COLO668 (cell line): ENCODE results near the gene AKNA.
A peak's percentile ranks its signal among the peaks of the same experiment; 100 is the strongest.

Experiments used
- DNase-seq: peaks from one replicate; lab custom pipeline; 2025; ENCODE audit not compliant: unreplicated experiment; lab: John Stamatoyannopoulos, UW

The AKNA gene

DNA sequence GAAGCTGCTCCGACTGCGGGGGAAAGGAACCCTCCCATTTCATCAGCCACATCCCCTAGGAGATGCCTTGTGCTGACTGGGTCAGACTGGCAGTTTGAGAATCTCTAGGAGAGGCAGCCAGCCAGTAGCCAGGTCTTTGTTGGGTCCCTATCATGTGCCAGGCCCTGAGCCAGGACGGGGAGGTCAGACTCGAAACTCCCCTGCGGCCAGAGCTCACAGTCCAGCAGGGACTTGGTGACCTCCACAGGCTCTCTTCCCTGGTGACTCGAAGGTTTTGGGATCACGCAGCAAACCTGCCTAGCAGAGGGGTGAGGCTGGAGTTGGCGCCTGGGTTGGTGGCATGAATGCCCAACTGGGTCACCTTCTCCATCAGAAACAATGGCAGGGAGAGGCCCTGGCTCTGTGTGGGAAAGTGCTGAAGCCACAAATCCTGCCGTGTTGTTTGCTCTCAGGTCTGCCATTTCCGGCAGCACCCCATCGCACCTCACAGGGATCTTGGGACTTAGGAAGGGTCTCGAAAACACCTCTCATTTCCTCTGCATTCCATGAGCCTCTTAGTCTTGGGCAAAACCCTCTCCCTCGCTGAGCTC lies 79.3 kb downstream of the AKNA start:
- DNase-seq, result no peak

DNA sequence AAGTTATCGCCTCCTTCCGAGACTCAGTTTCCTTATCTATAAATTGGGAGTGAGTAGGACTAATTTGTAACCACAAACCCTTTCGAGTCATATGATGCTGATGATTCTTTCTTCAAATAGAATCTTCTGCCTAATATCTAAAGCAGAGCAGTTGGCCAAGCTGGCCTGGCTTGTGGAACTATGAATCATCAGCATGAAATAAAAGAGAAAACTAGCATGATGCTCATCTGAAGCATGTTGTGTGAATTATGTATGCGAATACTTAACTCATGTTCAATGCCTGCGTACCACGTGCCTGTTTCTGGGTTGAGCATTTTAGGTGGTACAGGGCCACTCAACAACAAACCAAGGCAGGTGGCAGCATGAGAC lies 79.9 kb downstream of the AKNA start:
- no peak for DNase-seq

DNA sequence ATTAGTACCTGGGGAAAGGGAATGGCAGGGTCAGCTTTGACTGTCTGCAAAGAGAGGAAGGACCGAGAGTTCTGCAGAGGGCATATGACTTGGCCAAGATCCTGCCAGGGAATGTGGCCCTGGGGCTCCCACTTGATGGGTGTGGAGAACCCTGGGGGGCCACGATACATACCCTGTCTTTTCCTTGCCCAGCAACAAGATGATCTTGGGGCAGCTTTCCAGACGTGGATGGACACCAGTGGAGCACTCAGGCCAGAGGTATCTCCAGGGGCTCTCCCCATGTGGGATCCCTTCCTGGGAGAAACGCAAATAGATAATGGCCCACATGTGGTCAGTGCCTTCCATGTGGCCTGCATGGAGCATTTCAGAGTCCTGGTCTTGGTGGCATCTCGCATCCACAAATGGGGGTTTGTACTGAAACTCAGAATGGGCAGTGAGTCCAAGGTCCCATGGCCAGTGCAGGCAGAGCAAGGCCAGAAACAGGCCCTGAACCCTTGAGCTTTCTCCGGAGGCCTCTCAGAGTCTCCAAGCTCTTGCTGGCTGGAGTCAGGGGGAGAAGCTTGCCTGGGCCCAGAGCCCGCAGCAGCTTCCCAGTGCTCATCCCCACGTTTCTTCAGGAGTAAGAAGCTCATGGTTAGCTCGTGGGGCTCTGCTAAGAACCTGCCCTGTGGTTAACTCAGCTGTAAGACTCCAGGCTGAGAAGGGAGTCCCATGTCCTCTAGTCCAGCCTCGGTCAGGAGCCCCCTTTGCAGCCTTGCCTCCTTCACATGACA lies 83.2 kb downstream of the AKNA start:
- no peak for DNase-seq

DNA sequence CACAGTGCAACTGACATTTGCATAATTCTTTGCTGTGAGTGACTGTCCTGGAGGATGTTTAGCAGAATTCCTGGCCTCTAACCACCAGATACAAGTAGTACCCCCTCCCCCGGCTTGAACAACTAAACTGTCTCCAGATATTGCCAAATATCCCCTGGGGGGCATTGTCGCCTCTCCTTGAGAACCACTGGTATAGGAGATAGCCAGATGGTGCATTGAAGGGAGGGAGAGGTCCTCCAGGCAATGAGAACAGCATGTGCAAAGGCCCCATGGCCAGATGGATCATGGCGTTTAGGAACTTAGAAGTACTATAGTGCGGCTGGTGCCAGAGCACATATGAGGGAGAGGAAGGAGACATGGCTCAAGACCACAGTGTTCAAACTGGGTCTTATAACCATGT lies 83.8 kb downstream of the AKNA start:
- no peak for DNase-seq

GRCh38 chr9:114303571-114303970 lies 84.2 kb downstream of the AKNA start:
- DNase-seq, result no peak

DNA sequence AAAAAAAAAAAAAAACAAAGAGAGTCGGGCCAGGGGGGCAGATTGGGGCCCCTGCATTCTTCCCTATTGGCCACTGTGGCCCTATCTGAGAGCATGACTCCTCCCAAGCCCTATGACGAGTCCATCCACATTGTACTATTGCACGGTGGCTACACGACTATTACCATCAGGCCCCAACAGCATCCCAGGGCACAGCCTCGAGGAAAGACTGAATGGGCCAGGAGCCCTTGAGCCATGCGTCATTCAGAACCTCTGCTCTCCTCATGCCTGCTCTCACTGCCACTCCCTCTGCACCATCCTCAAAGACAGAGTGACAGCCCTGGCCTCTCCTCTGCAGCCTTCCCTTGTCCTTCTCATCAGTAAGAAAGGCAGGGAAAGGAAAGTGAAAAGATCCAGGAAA lies 85.1 kb downstream of the AKNA start:
- no peak for DNase-seq

- DNase-seq, result no peak
Measured at GRCh38 chr9:114301798-114302565, 85.8 kb downstream of the AKNA start.

GRCh38 chr9:114300846-114301797 lies 86.7 kb downstream of the AKNA start:
- DNase-seq, result no peak

DNA sequence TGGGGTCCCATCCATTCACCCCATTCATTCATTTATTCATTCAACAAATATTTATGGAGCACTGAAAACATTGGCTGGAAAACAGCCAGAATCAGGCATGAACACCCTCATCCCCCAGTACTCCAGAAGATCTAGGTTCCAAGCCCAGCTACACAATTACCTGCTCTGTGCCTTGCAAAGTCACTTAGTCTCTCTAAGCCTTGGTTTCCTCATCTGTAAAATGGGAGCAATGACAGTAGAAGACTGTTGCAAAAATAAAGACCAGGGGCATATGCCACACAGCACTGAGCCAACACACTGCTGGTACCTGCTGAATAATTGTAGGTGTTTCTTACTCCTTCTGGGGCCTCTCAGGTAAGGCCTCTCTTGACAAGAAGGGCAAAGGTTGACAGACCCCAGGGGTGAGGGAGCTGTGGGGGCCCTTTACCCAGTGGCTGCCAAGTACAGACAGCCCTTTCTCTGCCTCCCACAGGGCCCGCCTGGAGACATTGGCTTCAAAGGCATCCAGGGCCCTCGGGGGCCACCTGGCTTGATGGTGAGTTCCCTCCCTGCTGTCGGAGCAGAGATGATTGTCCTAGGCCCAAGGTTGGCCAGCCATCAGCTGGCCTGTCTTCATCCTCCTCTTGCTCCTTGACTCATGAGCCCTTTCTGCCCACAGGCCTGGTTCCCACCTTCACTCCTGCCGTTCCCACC lies 87.5 kb downstream of the AKNA start:
- DNase-seq, result no peak

- no peak for DNase-seq
Measured at GRCh38 chr9:114299286-114300152, 88.3 kb downstream of the AKNA start.

DNA sequence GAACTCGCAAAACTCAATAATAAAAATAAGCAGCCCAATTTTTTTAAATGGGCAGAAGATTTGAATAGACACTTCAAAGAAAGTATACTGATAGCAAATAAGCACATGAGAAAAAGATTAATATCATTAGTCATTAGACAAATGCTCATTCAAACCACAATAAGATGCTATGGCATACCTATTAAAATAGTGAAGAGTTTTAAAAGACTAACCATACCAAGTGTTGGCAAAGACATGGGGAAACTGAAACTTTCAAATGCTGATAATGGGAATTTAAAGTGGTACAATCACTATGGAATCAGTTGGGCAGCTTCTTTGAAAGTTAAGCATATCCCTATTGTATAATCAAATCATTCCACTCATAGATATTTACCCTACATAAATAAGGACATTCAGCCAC lies 91.4 kb downstream of the AKNA start:
- DNase-seq, result no peak

DNA sequence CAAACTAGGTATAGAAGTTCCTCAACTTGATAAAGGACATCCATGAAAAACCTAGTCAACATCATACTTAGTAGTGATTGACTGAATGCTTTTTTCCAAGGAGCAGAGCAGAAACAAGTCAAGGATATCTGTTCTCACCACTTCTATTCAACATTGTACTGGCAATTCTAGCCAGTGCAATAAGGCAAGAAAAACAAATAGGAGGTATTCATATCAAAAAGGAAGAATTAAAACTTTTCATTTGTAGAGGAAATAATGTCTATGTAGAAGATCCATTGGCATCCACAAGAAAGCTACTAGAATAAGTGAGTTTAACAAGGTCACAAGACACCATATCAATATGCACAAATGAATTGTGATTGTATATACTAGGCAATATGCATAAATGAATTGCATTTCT lies 93.1 kb downstream of the AKNA start:
- no peak for DNase-seq

DNA sequence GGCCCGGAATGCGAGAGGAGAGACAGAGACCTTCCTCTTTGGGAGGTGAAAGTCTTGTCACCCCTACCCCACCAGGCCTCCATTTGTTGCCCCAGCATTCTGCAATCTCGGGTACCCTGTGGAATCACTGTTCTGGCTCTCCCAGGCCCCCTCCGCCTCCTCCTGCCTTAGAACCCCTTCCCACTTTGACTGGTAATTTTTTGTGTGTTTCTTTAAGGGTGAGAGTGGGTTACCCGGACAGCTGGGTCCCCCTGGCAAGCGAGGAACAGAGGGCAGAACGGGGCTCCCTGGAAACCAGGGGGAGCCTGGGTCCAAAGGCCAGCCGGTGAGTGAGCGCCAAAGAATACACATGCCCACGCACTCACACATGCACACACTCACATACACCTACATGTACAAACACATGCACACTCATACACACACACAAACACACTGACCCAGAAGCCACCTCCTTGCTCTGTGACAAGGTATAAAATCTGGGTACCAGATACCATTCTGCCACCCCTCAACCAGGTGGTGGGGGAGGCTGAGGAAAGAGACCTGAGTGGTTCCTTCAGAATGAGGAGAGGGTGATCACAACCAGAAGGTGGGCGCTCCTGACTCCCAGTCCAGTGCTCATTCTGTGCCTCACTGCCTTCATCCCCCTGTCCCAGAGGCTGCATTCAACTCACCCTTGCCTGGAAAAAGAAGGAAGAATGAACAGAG lies 95.7 kb downstream of the AKNA start:
- DNase-seq, result no peak

GRCh38 chr9:114291064-114291474 lies 96.7 kb downstream of the AKNA start:
- DNase-seq, result peak; percentile 58

GRCh38 chr9:114290561-114290986 lies 97.2 kb downstream of the AKNA start:
- no peak for DNase-seq

DNA sequence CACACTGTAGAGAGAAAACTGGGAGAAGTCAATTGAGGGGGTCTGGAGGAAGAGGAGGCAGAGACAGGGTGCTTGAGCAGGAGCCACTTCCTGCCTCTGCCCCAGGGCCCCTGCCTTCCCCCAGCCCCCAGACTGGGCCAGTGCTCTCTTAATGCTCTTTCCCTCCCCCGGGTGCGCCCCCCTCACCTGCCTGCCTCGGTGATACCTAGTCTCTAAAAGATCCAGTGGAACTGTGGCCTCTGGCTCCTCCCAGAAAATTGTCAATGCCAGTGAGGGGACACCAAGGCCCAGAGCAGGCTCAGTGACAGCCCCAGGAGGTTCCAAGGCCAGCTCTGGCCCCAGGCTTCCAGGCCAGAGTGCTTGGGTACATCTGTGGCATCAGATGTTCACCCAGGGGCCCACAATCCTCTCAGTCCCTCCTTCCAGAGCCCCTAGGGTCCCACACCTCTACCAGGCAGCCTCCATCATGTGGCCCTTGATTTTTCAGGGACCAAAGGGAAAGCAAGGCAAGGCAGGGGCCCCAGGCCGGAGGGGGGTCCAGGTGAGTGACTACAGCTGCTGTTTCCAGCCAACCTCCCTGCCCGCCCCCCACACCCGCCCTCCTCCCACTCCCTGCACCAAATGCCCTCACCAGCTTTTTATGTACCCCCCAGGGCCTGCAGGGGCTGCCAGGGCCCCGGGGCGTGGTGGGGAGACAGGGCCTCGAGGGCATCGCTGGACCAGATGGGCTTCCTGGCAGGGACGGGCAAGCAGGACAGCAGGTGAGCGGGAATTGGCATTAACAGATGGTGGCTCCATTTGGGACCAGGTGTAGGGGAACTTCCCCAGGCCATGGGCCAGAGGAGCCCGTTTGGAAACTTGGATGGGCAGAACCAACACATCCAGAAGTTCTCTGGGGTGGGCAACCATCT lies 98.0 kb downstream of the AKNA start:
- no peak for DNase-seq

DNA sequence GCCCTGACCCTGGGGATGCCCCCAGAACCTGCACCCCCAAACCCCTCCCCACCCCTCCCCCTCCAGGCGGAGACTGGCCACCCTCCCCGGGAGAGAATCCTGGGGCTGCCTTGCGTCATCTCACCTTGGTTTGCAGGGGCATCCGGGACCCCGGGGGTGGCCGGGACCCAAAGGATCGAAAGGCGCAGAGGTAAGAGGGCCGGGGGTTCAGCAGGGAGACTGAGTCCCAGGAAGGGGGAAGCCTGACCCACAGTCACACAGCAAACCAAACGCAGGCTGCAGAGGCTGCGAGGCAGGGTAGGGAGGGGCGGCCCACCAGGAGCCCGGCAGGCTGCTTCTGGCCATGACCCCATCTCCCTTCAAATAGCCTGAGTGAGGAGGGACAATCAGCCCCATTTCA lies 98.7 kb downstream of the AKNA start:
- DNase-seq, result no peak
